Activated B cell treated with CpG ODN at 0.5 μM for 24 hours (primary cell): ENCODE data around the gene PSMB3. TPM values are rescaled to one million over a fixed set of nuclear protein-coding genes. Genes with fewer than 3 reads are reported as not detected.

Experiments
- ATAC-seq: fragments of 200-7000 bp; cut with Tn5 transposase; one replicate; pipeline ENCODE4 v1.10.0; 2021; ENCODE audit warnings: low read depth, mild to moderate bottlenecking, moderate library complexity
- CTCF ChIA-PET: fragments of 350-600 bp; sonication (Branson Sonifier 250); formaldehyde crosslinking; loops from one replicate; lab custom pipeline; 2021; ENCODE audit warnings: antibody characterized with exemption; lab: Charles Lee
- POLR2A ChIA-PET: fragments of 350-600 bp; sonication (Branson Sonifier 250); formaldehyde crosslinking; loops from one replicate; lab custom pipeline; 2021; ENCODE audit warnings: antibody characterized with exemption; lab: Charles Lee
- DNase-seq: peaks from one replicate; pipeline ENCODE4 v3.0.0; 2022
- H3K27ac Mint-ChIP-seq: one replicate; pipeline ENCODE4 v1.8.0; 2020; ENCODE audit warnings: mixed read lengths
- H3K27me3 Mint-ChIP-seq: one replicate; pipeline ENCODE4 v1.8.0; 2021; ENCODE audit warnings: mixed read lengths
- H3K36me3 Mint-ChIP-seq: one replicate; pipeline ENCODE4 v1.8.0; 2021; ENCODE audit warnings: low read depth, mixed read lengths
- H3K4me1 Mint-ChIP-seq: one replicate; pipeline ENCODE4 v1.8.0; 2021; ENCODE audit warnings: mixed read lengths
- H3K4me3 Mint-ChIP-seq: one replicate; pipeline ENCODE4 v1.8.0; 2020; ENCODE audit warnings: mild to moderate bottlenecking, mixed read lengths
- H3K9me3 Mint-ChIP-seq: one replicate; pipeline ENCODE4 v1.8.0; 2020; ENCODE audit warnings: mixed read lengths
- intact Hi-C: fragments of 100-400 bp; cut with micrococcal nuclease; formaldehyde crosslinking; loops from one replicate; pipeline ENCODE4 v1.15.1; 2024
- total RNA-seq: library from RNA; stranded (reverse); gene quantifications from 2 replicates; pipeline ENCODE4 v1.2.3, GENCODE V29; 2022
- TF ChIP-seq, protein P1 (sequence below): fragments of 200-600 bp; IDR thresholded peaks from one replicate; pipeline ENCODE4 v1.8.0; 2022; ENCODE audit warnings: antibody characterized with exemption, mild to moderate bottlenecking

Gene PSMB3
- total RNA-seq, 1 donor from 2014 or later = 234 TPM

DNA sequence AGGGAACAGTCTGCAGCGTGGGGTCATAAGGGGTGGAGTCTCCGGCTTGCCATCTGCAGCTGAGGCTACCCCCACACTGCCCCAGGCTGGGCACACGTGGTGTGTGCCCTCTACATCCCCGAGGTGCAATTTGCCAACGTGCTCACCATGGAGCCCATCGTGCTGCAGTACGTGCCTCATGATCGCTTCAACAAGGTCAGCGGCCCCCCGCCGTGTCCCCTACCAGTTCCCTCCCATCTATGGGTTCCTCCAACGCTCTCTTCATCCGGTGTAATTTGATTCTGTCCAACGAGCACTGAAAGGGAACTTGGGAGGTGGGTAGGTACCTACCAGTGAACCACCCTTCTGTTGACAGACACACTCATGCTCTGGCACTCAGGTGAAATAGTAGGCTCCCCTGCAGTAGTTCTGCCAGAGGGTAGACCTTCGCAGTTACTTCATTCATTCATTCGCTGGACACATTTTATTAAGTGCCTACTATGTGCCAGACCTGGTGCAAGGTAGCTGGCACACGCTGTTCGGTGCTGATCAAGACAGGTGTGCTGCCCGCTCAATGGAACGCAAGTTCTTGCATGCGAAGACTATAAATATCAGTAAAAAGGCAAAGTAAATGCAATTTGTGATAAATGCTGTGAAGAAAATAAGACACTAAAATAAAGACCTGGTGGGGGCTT is 44.7 kb upstream of the PSMB3 start:
- intact Hi-C loops = loop anchor here (10.0 kb wide), 1 partner anchor 1157 kb away; the partner anchor contains the start of genes IKZF3 and ZPBP2
- POLR2A ChIA-PET = interaction anchor here (0.9 to 3.8 kb wide), 4 partner anchors 8 to 31 kb away, joined by 3 to 31 read pairs (median 4); partner anchors contain the start of gene CISD3
- H3K27me3 Mint-ChIP-seq = no peaks in the 10 kb centered on the region
- CTCF ChIA-PET = interaction anchor here (1.3 kb wide), 1 partner anchor 27 kb away, joined by 7 read pairs; no protein-coding TSS in a partner anchor
- H3K4me1 Mint-ChIP-seq = peaks cover 37% of the 10 kb centered on the region
- peak overlapping the region; percentile 15 for H3K4me3 Mint-ChIP-seq
- ATAC-seq (no peak), DNase-seq (no peak)
- TF ChIP-seq, protein P1, sequence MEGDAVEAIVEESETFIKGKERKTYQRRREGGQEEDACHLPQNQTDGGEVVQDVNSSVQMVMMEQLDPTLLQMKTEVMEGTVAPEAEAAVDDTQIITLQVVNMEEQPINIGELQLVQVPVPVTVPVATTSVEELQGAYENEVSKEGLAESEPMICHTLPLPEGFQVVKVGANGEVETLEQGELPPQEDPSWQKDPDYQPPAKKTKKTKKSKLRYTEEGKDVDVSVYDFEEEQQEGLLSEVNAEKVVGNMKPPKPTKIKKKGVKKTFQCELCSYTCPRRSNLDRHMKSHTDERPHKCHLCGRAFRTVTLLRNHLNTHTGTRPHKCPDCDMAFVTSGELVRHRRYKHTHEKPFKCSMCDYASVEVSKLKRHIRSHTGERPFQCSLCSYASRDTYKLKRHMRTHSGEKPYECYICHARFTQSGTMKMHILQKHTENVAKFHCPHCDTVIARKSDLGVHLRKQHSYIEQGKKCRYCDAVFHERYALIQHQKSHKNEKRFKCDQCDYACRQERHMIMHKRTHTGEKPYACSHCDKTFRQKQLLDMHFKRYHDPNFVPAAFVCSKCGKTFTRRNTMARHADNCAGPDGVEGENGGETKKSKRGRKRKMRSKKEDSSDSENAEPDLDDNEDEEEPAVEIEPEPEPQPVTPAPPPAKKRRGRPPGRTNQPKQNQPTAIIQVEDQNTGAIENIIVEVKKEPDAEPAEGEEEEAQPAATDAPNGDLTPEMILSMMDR = no peak
- no peaks in the 10 kb centered on the region for H3K9me3 Mint-ChIP-seq
- H3K36me3 Mint-ChIP-seq = peaks cover 65% of the 10 kb centered on the region
- peak overlapping the region; percentile 80 for H3K27ac Mint-ChIP-seq

DNA sequence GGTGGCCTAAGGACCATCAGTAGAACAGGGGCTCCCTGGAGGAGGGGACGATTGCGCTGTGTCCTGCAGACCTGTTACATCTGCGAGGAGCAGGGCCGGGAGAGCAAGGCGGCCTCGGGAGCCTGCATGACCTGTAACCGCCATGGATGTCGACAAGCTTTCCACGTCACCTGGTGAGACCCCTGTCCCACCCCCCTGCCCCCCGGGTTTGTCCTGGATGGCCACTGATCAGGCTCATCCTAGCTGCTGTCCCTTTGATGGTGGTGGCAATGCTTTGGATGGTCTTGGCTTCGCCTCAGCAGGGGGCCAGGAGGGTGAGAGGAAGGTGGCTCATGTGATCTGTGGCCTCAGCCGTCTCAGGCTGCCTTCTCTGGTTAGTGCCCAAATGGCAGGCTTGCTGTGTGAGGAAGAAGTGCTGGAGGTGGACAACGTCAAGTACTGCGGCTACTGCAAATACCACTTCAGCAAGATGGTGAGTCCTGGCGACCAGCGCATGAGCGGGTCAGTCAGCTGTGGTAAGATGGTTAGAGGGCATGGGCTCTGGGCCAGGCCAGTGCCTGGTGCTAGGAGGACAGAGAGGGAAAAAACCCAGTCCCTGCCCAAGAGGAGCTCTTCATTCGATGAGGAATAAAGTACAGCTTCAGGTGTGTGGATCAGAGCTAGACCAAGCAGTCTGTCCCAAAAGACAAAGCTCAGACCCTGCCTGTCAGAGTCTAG is 43.3 kb upstream of the PSMB3 start:
- Mint-ChIP-seq H3K36me3 (peaks cover 69% of the 10 kb centered on the region), H3K27ac (no peak overlapping the region), H3K9me3 (no peaks in the 10 kb centered on the region), H3K27me3 (no peaks in the 10 kb centered on the region), H3K4me3 (no peak overlapping the region), H3K4me1 (peaks cover 28% of the 10 kb centered on the region)
- ATAC-seq = no peak
- POLR2A ChIA-PET = interaction anchor here (0.6 to 1.1 kb wide), 3 partner anchors 16 to 22 kb away, joined by 3 read pairs; no protein-coding TSS in a partner anchor
- intact Hi-C loops = loop anchor here (10.0 kb wide), 1 partner anchor 1156 kb away; the partner anchor contains the start of genes IKZF3 and ZPBP2
- no peak for DNase-seq
- TF ChIP-seq, protein P1 = no peak
- CTCF ChIA-PET = interaction anchor here (1.8 kb wide), 1 partner anchor 21 kb away, joined by 4 read pairs; the partner anchor contains the start of gene CISD3

DNA sequence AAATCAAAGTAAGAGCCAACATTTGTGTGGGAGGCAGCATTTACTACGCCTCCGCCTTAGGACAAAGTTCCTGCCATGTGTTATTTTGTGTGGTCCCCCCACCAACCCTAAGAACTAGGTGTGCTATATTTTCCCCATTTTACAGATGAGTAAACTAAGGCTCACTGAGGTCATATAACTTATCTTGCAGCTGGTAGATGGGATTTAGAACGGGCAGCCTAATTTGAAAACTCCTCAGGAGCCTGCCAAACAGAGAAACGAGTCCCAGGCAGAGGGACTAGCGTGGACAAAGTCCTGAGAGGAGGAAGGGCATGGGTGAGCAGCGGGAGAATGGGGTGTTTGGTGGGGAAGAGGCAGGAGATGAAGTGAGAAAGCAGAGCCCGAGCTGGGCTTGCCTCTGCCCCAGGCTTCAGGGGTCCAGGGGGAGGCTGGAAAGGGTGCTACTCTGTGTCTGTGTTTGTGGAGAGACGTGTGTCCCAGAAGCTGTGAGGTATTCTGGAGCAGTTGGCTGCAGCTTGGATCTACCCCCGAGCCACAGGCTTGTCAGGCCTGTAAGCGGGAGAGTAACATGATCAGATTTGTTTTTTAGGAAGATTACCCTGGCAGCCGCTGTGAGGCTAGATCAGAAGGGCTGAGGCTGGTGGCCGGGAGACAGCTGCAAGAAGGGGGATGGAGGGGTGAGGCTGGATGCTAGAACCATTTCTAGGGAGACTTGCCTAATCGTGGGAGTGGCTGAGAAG is 42.5 kb upstream of the PSMB3 start:
- no peaks in the 10 kb centered on the region for H3K27me3 Mint-ChIP-seq

DNA sequence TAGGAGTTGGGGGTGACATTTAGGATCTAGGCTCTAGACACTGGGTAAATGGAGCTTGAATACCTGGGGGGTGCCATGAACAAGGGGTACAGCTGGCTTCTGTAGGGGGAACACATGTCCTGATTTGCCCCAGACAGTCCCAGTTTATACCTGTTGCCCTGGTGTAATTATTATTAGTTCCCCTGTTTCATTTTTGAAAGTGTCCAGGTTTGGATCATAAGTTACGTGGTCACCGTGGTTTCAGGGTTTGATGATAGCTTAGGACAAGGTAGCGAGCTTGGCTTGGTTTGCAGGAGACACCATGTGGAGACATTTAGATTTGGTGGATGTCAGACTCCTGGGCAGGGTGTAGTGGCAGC is 42.0 kb upstream of the PSMB3 start:
- TF ChIP-seq, protein P1 = no peak
- DNase-seq = no peak
- no peaks in the 10 kb centered on the region for H3K27me3 Mint-ChIP-seq
- intact Hi-C loops = no loop called here
- ATAC-seq = no peak
- H3K36me3 Mint-ChIP-seq = peaks cover 76% of the 10 kb centered on the region
- H3K9me3 Mint-ChIP-seq = no peaks in the 10 kb centered on the region
- no peak overlapping the region for H3K4me3 Mint-ChIP-seq
- POLR2A ChIA-PET = interaction anchor here (1.0 to 1.1 kb wide), 2 partner anchors 9 to 18 kb away, joined by 3 to 5 read pairs; no protein-coding TSS in a partner anchor
- no peak overlapping the region for H3K27ac Mint-ChIP-seq
- H3K4me1 Mint-ChIP-seq = peaks cover 29% of the 10 kb centered on the region
- CTCF ChIA-PET = interaction anchor here (1.3 to 1.8 kb wide), 3 partner anchors 20 to 34 kb away, joined by 4 to 5 read pairs (median 4); partner anchors contain the start of gene CISD3

More for the DNA sequence above, 42.5 kb upstream of the PSMB3 start:
- H3K36me3 Mint-ChIP-seq = peaks cover 71% of the 10 kb centered on the region
- no peak for DNase-seq
- H3K27ac Mint-ChIP-seq = no peak overlapping the region
- no peak overlapping the region for H3K4me3 Mint-ChIP-seq
- ChIA-PET POLR2A (interaction anchor here (0.9 to 1.1 kb wide), 4 partner anchors 10 to 18 kb away, joined by 3 to 5 read pairs (median 3); no protein-coding TSS in a partner anchor), CTCF (interaction anchor here (1.3 to 1.8 kb wide), 3 partner anchors 20 to 33 kb away, joined by 4 to 5 read pairs (median 4); partner anchors contain the start of gene CISD3)
- TF ChIP-seq, protein P1 = no peak
- H3K4me1 Mint-ChIP-seq = peaks cover 25% of the 10 kb centered on the region
- H3K9me3 Mint-ChIP-seq = no peaks in the 10 kb centered on the region
- ATAC-seq = no peak
- intact Hi-C loops = loop anchor here (10.0 kb wide), 1 partner anchor 1155 kb away; the partner anchor contains the start of genes IKZF3 and ZPBP2
